Astrocyte (in vitro differentiated cells and primary cell): ENCODE results near the gene CCNK. TPM values are rescaled to one million over a fixed set of nuclear protein-coding genes. Genes with fewer than 3 reads are reported as not detected.

Experiments
- DNase-seq: peaks from one replicate; pipeline ENCODE4 v3.0.0-alpha.2; 2010; ENCODE audit warnings: low read depth
- FAIRE-seq: peaks from 2 replicates; lab custom pipeline; 2011; peaks lifted over from hg19 to GRCh38; lab: Jason Lieb, UNC
- H2AFZ ChIP-seq: 2 replicates; pipeline ENCODE4 v1.6.0; 2012; ENCODE audit warnings: low read depth, low read length, inconsistent platforms
- H3K27ac ChIP-seq: 2 replicates; pipeline ENCODE4 v1.5.1; 2011; ENCODE audit warnings: low read depth, low read length, inconsistent platforms
- H3K27me3 ChIP-seq: 2 replicates; pipeline ENCODE4 v1.6.0; 2011; ENCODE audit warnings: low read length, inconsistent platforms; ENCODE audit not compliant: insufficient read depth
- H3K36me3 ChIP-seq: 2 replicates; pipeline ENCODE4 v1.5.1; 2011; ENCODE audit warnings: low read length, inconsistent platforms; ENCODE audit not compliant: insufficient read depth
- H3K4me1 ChIP-seq: 2 replicates; pipeline ENCODE4 v1.5.1; 2011; ENCODE audit warnings: low read length, inconsistent platforms; ENCODE audit not compliant: insufficient read depth
- H3K4me2 ChIP-seq: 2 replicates; pipeline ENCODE4 v1.6.0; 2012; ENCODE audit warnings: low read length, inconsistent platforms
- H3K4me3 ChIP-seq: 2 replicates; pipeline ENCODE4 v1.5.1; 2011; ENCODE audit warnings: low read depth, mild to moderate bottlenecking, low read length, inconsistent platforms; ENCODE audit not compliant: insufficient read depth
- H3K79me2 ChIP-seq: 2 replicates; pipeline ENCODE4 v1.6.0; 2012; ENCODE audit warnings: mild to moderate bottlenecking, low read length, inconsistent platforms; ENCODE audit not compliant: insufficient read depth
- H3K9ac ChIP-seq: 2 replicates; pipeline ENCODE4 v1.6.0; 2012; ENCODE audit warnings: mild to moderate bottlenecking, low read length, inconsistent platforms
- H3K9me3 ChIP-seq: 2 replicates; pipeline ENCODE4 v1.5.1; 2012; ENCODE audit warnings: low read depth, mild to moderate bottlenecking, low read length, inconsistent platforms; ENCODE audit not compliant: insufficient read depth
- H4K20me1 ChIP-seq: 2 replicates; pipeline ENCODE4 v1.6.0; 2012; ENCODE audit warnings: low read length, inconsistent platforms; ENCODE audit not compliant: insufficient read depth
- H3K27ac Mint-ChIP-seq: one replicate; pipeline ENCODE4 v1.8.0; 2021; ENCODE audit warnings: mild to moderate bottlenecking, mixed read lengths; ENCODE audit not compliant: unreplicated experiment
- H3K27me3 Mint-ChIP-seq: one replicate; pipeline ENCODE4 v1.8.0; 2021; ENCODE audit warnings: low read depth, mixed read lengths; ENCODE audit not compliant: unreplicated experiment
- H3K36me3 Mint-ChIP-seq: one replicate; pipeline ENCODE4 v1.8.0; 2021; ENCODE audit warnings: low read depth, mixed read lengths; ENCODE audit not compliant: unreplicated experiment
- H3K4me1 Mint-ChIP-seq: one replicate; pipeline ENCODE4 v1.8.0; 2021; ENCODE audit warnings: low read depth, mixed read lengths; ENCODE audit not compliant: unreplicated experiment
- H3K4me3 Mint-ChIP-seq: one replicate; pipeline ENCODE4 v1.8.0; 2021; ENCODE audit warnings: mild to moderate bottlenecking, moderate library complexity, mixed read lengths; ENCODE audit not compliant: unreplicated experiment
- H3K9me3 Mint-ChIP-seq: one replicate; pipeline ENCODE4 v1.8.0; 2021; ENCODE audit warnings: mild to moderate bottlenecking, mixed read lengths; ENCODE audit not compliant: unreplicated experiment
- EZH2 ChIP-seq: IDR thresholded peaks from 2 replicates; pipeline ENCODE4 v1.6.1; 2012; ENCODE audit warnings: mild to moderate bottlenecking, low read length, inconsistent platforms; ENCODE audit not compliant: insufficient read depth
- total RNA-seq: library from RNA; stranded (reverse); gene quantifications from 2 replicates; pipeline ENCODE4 v1.2.1, GENCODE V29; 2021
- TF ChIP-seq, protein P1 (sequence below): IDR thresholded peaks from 2 replicates; pipeline ENCODE4 v1.5.1; 2011; ENCODE audit warnings: low read depth, mild to moderate bottlenecking, inconsistent platforms, low read length, moderate library complexity; ENCODE audit not compliant: insufficient read depth

The CCNK gene
- total RNA-seq, 1 donor from 2014 or later: 121 TPM

DNA sequence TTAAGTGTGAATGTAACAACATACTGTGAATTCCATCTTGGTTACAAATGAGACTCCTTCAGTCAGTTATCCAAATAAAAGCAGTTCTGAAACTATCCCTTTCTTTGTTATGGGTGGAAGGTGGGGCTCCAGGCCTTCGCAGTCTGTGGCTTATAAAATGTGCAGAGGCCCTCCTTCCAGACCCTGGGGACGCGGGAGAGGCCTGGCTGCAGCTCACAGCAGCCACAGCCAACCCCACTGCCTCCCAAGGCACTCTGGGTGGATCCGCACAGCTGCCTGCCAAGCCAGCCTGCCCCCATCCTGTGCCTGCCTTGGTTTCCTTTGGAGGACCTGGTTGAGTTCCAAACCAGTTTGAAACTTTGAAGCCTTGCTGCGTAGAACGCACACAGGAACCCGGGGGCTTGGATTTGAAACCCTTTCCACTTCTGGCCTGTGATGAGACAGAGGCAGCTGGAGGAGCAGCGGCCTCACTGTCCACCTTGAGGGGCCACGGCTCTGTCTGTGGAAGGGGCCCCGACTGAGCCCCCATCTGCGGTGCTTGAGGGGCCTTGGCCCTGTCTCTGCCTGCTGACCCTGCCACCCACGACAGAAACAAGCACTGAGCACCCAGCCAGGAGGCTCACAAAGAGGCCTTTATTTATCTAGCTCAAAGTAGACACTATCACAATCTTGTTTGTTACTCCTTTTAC is 30.4 kb downstream of the CCNK start:
- no peaks in the 10 kb centered on the region for H3K9me3 ChIP-seq
- no peaks in the 10 kb centered on the region for H3K9me3 Mint-ChIP-seq
- peaks cover 5% of the 10 kb centered on the region for H3K79me2 ChIP-seq
- no peak overlapping the region for H3K27ac Mint-ChIP-seq
- H3K4me3 Mint-ChIP-seq: no peak overlapping the region
- H3K27me3 Mint-ChIP-seq: no peaks in the 10 kb centered on the region
- no peak for FAIRE-seq
- H3K9ac ChIP-seq: peak overlapping the region; percentile 48
- H3K4me1 Mint-ChIP-seq: no peaks in the 10 kb centered on the region
- TF ChIP-seq EZH2: no peak
- TF ChIP-seq, protein P1, sequence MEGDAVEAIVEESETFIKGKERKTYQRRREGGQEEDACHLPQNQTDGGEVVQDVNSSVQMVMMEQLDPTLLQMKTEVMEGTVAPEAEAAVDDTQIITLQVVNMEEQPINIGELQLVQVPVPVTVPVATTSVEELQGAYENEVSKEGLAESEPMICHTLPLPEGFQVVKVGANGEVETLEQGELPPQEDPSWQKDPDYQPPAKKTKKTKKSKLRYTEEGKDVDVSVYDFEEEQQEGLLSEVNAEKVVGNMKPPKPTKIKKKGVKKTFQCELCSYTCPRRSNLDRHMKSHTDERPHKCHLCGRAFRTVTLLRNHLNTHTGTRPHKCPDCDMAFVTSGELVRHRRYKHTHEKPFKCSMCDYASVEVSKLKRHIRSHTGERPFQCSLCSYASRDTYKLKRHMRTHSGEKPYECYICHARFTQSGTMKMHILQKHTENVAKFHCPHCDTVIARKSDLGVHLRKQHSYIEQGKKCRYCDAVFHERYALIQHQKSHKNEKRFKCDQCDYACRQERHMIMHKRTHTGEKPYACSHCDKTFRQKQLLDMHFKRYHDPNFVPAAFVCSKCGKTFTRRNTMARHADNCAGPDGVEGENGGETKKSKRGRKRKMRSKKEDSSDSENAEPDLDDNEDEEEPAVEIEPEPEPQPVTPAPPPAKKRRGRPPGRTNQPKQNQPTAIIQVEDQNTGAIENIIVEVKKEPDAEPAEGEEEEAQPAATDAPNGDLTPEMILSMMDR: no peak
- peaks cover 38% of the 10 kb centered on the region for H4K20me1 ChIP-seq
- peaks cover 20% of the 10 kb centered on the region for H3K36me3 Mint-ChIP-seq
- peaks cover 17% of the 10 kb centered on the region for H3K36me3 ChIP-seq
- no peaks in the 10 kb centered on the region for H3K27me3 ChIP-seq
- H3K4me1 ChIP-seq: peaks cover 13% of the 10 kb centered on the region
- no peak overlapping the region for H2AFZ ChIP-seq
- no peak overlapping the region for H3K4me2 ChIP-seq
- no peak overlapping the region for H3K4me3 ChIP-seq
- H3K27ac ChIP-seq: peak overlapping the region; percentile 39
- peak; percentile 59 for DNase-seq

DNA sequence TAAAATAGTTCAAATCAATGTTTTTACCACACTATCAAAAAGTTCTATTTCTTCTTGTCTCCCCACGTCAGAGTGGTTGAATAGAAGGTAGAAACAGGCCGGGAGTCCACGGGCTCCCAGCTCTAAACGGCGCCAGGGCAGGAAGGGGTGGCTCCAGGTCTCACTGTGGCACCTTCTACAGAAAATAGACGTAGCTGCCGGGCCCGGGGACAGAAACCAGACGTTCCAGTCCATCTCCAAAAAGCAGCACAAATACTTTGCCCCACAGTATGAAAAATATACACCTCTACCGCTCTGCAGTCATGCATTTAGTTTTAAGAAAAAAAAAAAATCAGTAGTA is 30.9 kb downstream of the CCNK start:
- no peaks in the 10 kb centered on the region for H3K27me3 ChIP-seq
- peak overlapping the region; percentile 81 for H3K27ac Mint-ChIP-seq
- no peak for DNase-seq
- no peak overlapping the region for H3K4me2 ChIP-seq
- H3K9me3 ChIP-seq: no peaks in the 10 kb centered on the region
- H3K27ac ChIP-seq: no peak overlapping the region
- peaks cover 13% of the 10 kb centered on the region for H3K36me3 ChIP-seq
- H3K9ac ChIP-seq: peak overlapping the region; percentile 48
- no peak overlapping the region for H2AFZ ChIP-seq
- peaks cover 5% of the 10 kb centered on the region for H3K79me2 ChIP-seq
- no peaks in the 10 kb centered on the region for H3K4me1 Mint-ChIP-seq
- H3K4me3 Mint-ChIP-seq: no peak overlapping the region
- H3K4me1 ChIP-seq: peaks cover 13% of the 10 kb centered on the region
- H3K36me3 Mint-ChIP-seq: peaks cover 15% of the 10 kb centered on the region
- H3K4me3 ChIP-seq: no peak overlapping the region
- no peaks in the 10 kb centered on the region for H3K9me3 Mint-ChIP-seq
- no peak for TF ChIP-seq EZH2
- TF ChIP-seq, protein P1: no peak
- H4K20me1 ChIP-seq: peaks cover 36% of the 10 kb centered on the region
- no peak for FAIRE-seq
- H3K27me3 Mint-ChIP-seq: no peaks in the 10 kb centered on the region

DNA sequence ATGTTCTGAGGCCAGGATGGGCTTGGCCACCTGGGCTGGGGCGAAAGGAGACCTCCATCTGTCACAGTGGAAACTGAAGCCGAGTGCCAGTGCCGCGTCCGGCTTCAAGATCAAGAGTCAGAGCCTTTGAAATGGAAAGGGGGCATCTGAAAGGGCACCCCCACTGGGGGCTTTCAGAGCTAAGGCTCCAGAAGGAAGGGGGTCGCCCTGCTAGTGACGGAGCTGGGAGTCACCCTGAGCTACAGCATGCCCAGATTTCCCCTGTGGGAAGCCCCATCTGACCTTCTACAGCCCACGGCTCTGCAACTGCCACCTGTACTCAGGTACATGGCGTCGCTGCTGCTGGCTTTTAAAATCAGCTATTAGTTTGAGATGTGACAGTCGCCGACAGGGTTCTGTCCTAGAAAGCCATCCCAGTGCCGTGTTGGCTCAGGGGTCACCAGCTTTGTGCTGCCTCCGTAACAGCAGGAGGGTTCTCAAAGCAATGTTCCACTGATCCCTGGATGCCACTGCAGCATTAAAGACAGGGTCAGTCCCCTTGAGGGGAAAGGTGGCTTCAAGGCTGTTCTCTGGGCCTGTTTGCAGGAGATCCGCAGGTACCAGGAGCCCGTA is 31.5 kb downstream of the CCNK start:
- peaks cover 8% of the 10 kb centered on the region for H3K36me3 ChIP-seq
- H4K20me1 ChIP-seq: peaks cover 38% of the 10 kb centered on the region
- no peak for DNase-seq
- H3K9ac ChIP-seq: no peak overlapping the region
- H3K27ac ChIP-seq: no peak overlapping the region
- H3K27ac Mint-ChIP-seq: peak overlapping the region; percentile 81
- no peak overlapping the region for H3K4me3 Mint-ChIP-seq
- peaks cover 13% of the 10 kb centered on the region for H3K4me1 ChIP-seq
- no peaks in the 10 kb centered on the region for H3K9me3 ChIP-seq
- H3K79me2 ChIP-seq: peaks cover 6% of the 10 kb centered on the region
- H3K27me3 Mint-ChIP-seq: no peaks in the 10 kb centered on the region
- FAIRE-seq: no peak
- no peaks in the 10 kb centered on the region for H3K27me3 ChIP-seq
- TF ChIP-seq, protein P1: no peak
- no peak for TF ChIP-seq EZH2
- H3K36me3 Mint-ChIP-seq: peaks cover 9% of the 10 kb centered on the region
- no peaks in the 10 kb centered on the region for H3K4me1 Mint-ChIP-seq
- H3K4me2 ChIP-seq: no peak overlapping the region
- no peak overlapping the region for H3K4me3 ChIP-seq
- no peaks in the 10 kb centered on the region for H3K9me3 Mint-ChIP-seq
- H2AFZ ChIP-seq: no peak overlapping the region
